ENCODE results near the gene TOB1.

DNA sequence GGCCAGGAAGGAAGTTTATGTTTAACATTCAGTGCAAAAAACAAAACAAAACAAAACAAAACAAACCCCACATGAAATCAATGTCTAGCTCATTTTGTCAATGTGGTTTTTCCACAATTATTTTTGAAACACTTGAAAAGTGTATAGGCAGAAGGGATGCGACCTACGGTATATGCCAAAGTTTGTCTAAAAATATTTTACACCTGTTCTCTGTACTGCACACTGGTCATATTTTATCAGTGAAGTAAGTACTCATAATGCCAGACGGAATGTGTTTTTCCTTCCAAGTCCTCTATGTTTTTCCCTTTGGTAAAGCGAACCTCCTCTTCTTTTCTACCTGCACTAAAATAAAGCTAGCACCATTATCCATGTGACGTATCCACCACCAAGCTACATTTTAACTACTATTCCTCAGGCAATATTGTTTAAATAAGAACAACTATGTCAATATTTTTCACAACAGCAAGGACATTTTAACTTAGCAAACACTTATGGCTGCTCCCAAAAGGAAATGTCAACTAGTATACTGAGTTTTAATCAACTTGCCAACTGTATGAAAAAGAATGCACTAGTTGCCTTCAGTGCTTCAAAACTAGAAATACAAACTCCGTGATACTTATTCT lies 10.3 kb downstream of the TOB1 start:
- TF ChIP-seq, protein P1, sequence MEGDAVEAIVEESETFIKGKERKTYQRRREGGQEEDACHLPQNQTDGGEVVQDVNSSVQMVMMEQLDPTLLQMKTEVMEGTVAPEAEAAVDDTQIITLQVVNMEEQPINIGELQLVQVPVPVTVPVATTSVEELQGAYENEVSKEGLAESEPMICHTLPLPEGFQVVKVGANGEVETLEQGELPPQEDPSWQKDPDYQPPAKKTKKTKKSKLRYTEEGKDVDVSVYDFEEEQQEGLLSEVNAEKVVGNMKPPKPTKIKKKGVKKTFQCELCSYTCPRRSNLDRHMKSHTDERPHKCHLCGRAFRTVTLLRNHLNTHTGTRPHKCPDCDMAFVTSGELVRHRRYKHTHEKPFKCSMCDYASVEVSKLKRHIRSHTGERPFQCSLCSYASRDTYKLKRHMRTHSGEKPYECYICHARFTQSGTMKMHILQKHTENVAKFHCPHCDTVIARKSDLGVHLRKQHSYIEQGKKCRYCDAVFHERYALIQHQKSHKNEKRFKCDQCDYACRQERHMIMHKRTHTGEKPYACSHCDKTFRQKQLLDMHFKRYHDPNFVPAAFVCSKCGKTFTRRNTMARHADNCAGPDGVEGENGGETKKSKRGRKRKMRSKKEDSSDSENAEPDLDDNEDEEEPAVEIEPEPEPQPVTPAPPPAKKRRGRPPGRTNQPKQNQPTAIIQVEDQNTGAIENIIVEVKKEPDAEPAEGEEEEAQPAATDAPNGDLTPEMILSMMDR (IDR thresholded peaks at IDR 0.05): no peak
- no peak for TF ChIP-seq POLR2A (IDR thresholded peaks at IDR 0.05)
